NCI-H1092 (cell line): ENCODE measurements around the gene CDR2.
"Not testable (repeated sequence)": the region's sequence is repeated elsewhere in the genome, so short reads cannot be mapped to it uniquely, and the experiment has no call there.

ENCODE experiments used
- DNase-seq: peaks from one replicate; lab custom pipeline; 2025; lab: John Stamatoyannopoulos, UW

Gene CDR2

GRCh38 chr16:22374311-22375116 lies at the start of gene CDR2:
CDR2 (minus strand) TSS chr16:22374619; CDS start chr16:22374309, 310 bp downstream.
- peak; percentile 96 for DNase-seq

- DNase-seq: no peak
Observed at GRCh38 chr16:22423716-22424115, 49.3 kb upstream of the CDR2 start.

DNA sequence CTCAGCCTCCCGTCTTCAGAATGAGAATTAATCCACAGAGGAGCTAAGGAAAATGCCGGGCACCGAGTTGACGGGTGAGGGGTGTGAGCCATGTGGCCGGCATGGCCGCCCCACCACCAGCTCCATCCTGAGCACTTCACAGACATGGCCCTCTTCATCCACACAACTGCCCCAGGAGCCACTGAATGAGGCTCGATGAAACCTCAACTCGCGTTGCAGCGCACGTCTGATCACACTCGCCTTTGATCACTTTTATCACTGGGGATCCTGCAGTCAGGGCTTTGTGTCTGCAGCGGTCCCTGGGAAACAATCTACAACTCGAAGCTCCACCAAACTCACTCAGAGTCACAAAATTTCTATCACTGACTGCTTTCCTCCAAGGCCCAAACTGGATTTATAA lies 46.7 kb upstream of the CDR2 start:
- no peak for DNase-seq

DNA sequence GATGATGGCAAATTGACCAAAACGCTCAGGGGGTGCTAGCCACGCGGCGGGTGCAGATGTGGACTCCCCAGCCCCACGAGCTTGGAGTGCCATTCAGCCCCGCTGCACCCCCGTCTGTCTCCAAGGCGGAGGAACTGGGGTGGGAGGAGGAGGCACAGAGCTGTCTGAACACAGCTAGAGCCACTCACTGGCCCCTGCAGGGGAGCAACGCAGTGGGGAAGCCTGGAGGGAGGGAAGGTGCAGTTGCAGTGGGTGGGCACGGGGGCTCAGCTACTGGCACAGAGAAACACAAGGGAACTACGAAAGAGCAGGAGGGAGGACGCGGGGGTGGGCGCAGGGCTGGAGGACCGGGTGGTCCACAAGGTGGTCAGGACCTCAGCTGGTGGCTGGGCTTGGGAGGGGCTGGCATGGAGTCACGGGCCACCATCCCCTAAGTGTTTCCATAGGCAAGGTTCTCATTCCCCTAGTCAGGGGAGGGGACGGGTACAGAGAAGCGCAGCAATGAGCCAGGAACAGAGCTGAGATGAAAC lies 46.3 kb upstream of the CDR2 start:
- no peak for DNase-seq

DNA sequence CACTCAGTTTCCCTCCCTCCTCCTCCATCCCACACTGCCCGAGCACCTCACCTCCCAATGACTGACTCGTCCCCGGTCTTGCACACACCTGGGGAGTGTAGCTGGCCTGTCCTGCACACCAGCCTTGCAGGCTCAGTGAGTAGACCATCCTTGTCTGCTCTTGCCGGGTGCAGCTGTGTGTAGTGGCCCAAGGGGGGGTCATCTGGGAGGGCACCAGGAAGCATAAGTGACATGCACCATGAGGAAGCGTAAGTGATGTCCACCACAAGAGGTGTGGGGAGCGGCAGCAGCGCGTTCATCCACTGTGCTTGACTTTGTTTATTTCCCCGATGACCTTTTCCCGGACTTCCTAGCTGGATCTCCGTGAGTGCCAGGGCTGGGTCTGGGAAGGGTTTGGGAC lies 45.5 kb upstream of the CDR2 start:
- no peak for DNase-seq

DNA sequence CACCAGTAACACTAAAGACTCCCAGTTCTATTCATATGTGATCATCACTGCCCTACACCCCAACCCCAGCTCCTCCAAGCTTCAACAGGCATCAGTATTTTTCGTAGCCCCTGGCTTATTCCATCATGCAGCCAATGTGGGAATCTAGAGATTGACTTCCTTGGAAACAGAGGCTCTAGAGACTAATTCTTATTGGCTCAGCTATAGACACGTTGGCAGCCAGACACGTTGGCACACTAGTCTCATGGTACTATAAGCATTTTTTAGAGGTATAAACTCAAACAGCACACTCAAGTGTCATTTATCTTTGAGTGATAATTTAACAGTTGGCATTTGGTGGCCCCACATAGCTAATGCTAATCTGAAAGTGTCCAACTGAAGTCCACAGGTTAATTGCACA lies 44.4 kb upstream of the CDR2 start:
- no peak for DNase-seq

GRCh38 chr16:22417798-22418197 lies 43.4 kb upstream of the CDR2 start:
- not testable (repeated sequence) for DNase-seq

- DNase-seq: no peak
Observed at GRCh38 chr16:22417019-22417418, 42.6 kb upstream of the CDR2 start.

DNA sequence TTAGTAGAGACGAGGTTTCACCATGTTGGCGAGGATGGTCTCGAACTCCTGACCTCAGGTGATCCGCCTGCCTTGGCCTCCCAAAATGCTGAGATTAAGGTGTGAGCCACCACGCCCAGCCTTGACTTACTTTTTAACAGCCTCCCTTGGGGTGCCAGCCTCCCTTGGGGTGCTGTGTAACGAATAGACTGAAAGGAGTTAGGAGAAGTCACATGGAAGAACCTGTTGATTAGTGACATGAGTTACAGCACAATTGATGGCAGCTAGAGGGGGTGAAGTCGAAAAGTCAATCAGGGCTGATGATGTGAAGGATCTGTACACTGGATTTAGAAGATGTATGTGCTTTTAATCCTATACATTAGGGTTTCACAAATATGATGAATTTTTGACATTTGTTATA lies 39.4 kb upstream of the CDR2 start:
- DNase-seq: no peak

- no peak for DNase-seq
Observed at GRCh38 chr16:22407486-22407885, 33.1 kb upstream of the CDR2 start.

- DNase-seq: no peak
Observed at GRCh38 chr16:22402191-22402590, 27.8 kb upstream of the CDR2 start.

- no peak for DNase-seq
Observed at GRCh38 chr16:22400900-22401299, 26.5 kb upstream of the CDR2 start.

DNA sequence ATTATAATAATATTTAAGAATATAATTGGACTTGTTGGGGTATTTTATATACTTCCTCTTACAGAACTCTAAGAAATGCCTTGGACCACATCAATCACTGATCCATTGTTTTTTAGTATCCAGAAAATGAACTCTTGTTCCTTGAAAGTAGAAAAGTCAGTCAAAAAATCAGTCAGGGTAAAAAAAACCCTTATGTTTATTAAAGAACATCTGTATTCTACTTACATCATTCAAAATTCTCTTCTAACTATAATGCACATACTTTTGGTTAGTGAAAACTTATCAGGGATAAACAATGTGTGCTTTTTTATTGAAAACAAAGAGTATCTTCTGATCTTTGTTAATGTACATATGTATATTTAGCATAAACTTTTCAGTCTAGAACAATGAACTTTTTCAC lies 23.5 kb upstream of the CDR2 start:
- no peak for DNase-seq

DNA sequence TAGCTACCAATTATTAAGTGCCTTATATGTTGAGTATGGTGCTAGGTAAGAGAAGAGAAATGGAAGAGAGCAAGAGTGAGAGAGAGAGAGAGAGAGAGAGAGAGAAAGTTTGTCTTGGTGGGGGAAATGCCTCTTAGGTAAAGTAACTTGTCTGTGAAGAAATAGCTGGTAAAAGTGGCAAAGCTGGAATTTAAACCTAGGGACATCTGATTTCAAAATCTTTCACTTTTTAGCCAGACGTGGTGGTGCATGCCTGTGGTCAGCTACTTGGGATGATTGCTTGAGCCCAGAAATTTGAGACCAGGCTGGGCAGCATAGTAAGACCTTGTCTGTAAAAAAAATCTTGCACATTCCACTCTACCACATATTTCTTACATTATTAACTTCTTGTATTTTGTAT lies 23.0 kb upstream of the CDR2 start:
- no peak for DNase-seq

DNA sequence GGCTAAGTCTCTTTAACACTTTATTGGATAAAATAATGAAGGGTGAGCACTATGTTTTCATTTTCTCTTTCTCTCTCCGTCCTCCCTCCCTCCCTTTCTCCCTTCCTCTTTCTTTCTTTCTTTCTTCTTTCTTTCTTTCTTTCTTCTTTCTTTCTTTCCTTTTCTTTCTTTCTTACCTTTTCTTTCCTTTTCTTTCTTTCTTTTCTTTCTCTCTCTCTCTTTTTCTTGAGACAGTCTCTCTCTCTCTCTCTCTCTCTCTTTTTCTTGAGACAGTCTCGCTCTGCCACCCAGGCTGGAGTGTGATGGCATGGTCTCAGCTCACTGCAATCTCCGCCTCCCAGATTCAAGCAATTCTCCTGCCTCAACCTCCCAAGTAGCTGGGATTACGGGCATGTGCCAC lies 21.5 kb upstream of the CDR2 start:
- no peak for DNase-seq

GRCh38 chr16:22394121-22394520 lies 19.7 kb upstream of the CDR2 start:
- no peak for DNase-seq

DNA sequence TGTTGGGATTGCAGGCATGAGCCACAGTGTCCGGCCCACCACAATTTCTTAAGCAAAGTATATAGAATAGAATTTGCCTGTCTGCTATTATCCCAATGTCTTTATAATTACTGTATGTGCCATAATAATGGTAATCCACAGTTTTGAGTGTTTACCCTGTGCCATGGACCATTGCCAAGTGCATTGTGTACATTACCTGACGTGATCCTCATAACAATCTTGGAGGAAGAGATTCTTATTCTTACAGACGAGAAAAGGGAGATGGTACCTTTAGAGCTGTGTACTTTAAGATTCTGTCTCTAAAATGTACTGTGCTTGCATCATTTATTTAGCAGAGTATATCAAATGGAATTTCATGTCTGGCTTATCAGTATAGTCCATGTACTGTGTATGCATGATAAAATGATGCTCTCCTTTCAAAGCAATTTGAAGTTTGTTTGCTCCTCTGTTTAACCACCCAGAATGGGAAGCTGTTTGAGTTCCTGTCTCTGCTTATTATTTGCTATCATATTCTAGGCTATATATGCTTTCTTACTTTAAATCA lies 13.8 kb upstream of the CDR2 start:
- DNase-seq: no peak

- DNase-seq: no peak
Observed at GRCh38 chr16:22386976-22387375, 12.6 kb upstream of the CDR2 start.

GRCh38 chr16:22385196-22385595 lies 10.8 kb upstream of the CDR2 start:
- DNase-seq: no peak

DNA sequence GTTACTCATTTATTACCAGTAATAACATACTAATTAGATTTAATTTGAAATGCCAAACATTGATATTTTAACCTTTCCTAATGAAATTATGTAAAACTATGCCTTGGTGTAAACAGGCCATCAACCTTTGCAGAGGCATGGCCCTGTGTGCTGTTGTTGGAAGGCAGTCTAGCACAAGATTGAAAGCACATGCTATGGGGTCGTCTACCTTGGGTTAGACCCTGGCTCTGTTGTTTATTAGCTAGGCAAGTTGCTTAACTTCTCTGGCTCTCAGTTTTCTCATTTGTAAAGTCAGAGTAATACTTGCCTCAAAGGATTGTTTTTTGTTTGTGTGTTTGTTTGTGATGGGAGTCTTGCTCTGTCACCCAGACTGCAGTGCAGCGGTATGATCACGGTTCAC lies 9.4 kb upstream of the CDR2 start:
- DNase-seq: no peak

- DNase-seq: no peak
Observed at GRCh38 chr16:22381392-22381791, 7.0 kb upstream of the CDR2 start.

GRCh38 chr16:22380529-22380928 lies 6.1 kb upstream of the CDR2 start:
- no peak for DNase-seq

DNA sequence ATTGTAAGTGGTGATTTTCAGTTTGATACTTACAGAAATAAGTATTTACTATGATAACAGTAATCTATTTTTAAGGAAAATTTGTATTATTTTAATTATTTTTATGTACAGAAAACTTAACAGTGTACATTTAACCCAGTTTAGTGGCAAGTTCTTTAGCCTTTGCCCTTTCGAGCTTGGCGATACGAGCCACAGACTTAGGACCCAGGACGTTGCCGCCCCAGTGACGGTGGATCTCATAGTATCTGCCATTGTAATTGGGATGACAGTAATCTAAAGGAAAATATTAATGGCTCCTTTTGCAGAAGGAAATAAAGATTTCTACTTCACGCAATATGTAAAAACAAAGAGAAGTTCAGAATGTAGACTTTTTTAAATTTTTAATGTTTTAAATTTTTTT lies 5.2 kb upstream of the CDR2 start:
- DNase-seq: no peak
